Measurements from ENCODE around the gene HSF5. TPM values are rescaled to one million over a fixed set of nuclear protein-coding genes. Genes with fewer than 3 reads are reported as not detected.
A peak's percentile ranks its signal among the peaks of the same experiment; 100 is the strongest.

HSF5 gene
- total RNA-seq, 2 experiments from 2014 or later, result 1.6 to 1.7 TPM

DNA sequence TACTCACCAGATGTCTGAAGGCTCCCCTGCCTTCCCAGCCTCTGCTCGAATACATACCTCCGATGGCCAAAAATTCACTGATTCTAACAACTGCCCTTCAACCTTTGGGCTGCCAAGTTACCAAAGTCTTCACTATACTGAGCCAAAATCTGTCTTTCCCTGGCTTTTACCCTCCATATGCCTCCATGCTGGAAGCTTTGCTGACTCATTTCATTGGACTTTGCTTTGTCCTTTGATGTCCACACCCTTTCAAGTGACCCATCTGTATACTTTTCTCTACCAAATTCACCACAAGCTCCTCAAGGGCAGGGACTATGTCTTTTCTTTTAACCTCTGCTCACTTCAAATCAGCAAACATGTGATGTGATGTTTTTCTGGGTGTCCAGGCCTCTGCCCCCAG, 47.2 kb upstream of the HSF5 start:
- Mint-ChIP-seq H3K27ac (no peak overlapping the region), H3K36me3 (ENCODE audit: low read depth) (no peaks in the 10 kb centered on the region), H3K9me3 (no peaks in the 10 kb centered on the region), H3K4me3 (no peak overlapping the region), H3K4me1 (ENCODE audit: low read depth) (no peaks in the 10 kb centered on the region), H3K27me3 (peaks cover 36% of the 10 kb centered on the region)
- H3K4me3 ChIP-seq (ENCODE audit: low read length), result no peak overlapping the region
- DNase-seq (no peak), ATAC-seq (ENCODE audit: poor library complexity) (no peak)
- intact Hi-C loops (cut with DNase I, micrococcal nuclease), result no loop called here
- ChIA-PET CTCF (no interaction called here), POLR2A (no interaction called here)
- H3K4me1 ChIP-seq (ENCODE audit: insufficient read depth, low read length), result peaks cover 15% of the 10 kb centered on the region
- peaks cover 0 to 7% of the 10 kb centered on the region in 2 experiments for H3K9me3 ChIP-seq (ENCODE audit: control insufficient read depth in 1 of 2, insufficient read depth in 1 of 2, low read length in 2 of 2)
- TF ChIP-seq, protein P1, sequence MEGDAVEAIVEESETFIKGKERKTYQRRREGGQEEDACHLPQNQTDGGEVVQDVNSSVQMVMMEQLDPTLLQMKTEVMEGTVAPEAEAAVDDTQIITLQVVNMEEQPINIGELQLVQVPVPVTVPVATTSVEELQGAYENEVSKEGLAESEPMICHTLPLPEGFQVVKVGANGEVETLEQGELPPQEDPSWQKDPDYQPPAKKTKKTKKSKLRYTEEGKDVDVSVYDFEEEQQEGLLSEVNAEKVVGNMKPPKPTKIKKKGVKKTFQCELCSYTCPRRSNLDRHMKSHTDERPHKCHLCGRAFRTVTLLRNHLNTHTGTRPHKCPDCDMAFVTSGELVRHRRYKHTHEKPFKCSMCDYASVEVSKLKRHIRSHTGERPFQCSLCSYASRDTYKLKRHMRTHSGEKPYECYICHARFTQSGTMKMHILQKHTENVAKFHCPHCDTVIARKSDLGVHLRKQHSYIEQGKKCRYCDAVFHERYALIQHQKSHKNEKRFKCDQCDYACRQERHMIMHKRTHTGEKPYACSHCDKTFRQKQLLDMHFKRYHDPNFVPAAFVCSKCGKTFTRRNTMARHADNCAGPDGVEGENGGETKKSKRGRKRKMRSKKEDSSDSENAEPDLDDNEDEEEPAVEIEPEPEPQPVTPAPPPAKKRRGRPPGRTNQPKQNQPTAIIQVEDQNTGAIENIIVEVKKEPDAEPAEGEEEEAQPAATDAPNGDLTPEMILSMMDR (IDR thresholded peaks at IDR 0.05), result no peak
- H3K27ac ChIP-seq (ENCODE audit: low read depth in 1 of 2, low read length in 2 of 2), result no peak overlapping the region
- H3K36me3 ChIP-seq (ENCODE audit: insufficient read depth, low read length), result no peaks in the 10 kb centered on the region
- H3K27me3 ChIP-seq (ENCODE audit: control insufficient read depth in 1 of 2, insufficient read depth in 2 of 2, low read length in 2 of 2), result peaks cover 6 to 16% of the 10 kb centered on the region in 2 experiments

DNA sequence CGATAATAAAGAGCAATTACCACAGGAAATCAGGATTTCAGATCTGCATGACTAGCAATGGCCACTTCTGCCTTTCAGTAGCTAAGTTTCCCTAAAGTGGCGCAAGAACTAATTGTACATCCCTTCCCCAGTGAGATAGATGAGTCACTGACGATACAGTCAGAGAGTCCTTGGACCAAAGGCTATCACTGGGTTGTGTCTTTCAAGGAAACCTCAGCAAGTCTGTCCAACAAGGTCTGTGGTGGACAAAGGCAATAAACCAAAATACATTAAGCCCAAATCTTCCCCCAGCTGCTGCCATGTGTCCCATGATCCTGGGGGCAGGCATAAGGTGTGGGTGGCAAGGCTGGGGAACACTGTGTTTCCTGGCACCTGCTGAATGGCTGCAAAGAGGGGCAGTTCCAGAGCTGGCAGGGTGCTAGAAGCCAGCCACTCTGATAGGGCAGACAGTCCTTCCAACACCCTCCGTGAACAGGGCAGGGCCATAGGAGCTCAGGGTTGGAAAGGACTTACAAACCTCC, 46.8 kb upstream of the HSF5 start:
- DNase-seq, result peak in 2 of 14 experiments; percentile 56 to 64
- CTCF ChIA-PET, result no interaction called here
- Histone ChIP-seq H3K36me3 (ENCODE audit: insufficient read depth, low read length) (no peaks in the 10 kb centered on the region), H3K4me1 (ENCODE audit: insufficient read depth, low read length) (peaks cover 15% of the 10 kb centered on the region), H3K27ac (ENCODE audit: low read depth in 1 of 2, low read length in 2 of 2) (no peak overlapping the region), H3K27me3 (ENCODE audit: control insufficient read depth in 1 of 2, insufficient read depth in 2 of 2, low read length in 2 of 2) (peaks cover 6 to 16% of the 10 kb centered on the region in 2 experiments), H3K9me3 (ENCODE audit: control insufficient read depth in 1 of 2, insufficient read depth in 1 of 2, low read length in 2 of 2) (peaks cover 0 to 7% of the 10 kb centered on the region in 2 experiments), H3K4me3 (ENCODE audit: low read length) (no peak overlapping the region)
- TF ChIP-seq, protein P1 (IDR thresholded peaks at IDR 0.05), result no peak
- H3K4me1 Mint-ChIP-seq (ENCODE audit: low read depth), result no peaks in the 10 kb centered on the region
- intact Hi-C loops (cut with DNase I, micrococcal nuclease), result loop anchor here in 1 of 2 experiments (5.0 kb wide), 1 partner anchor 157 kb away; the partner anchor contains the start of genes RAD51C and TEX14
- H3K9me3 Mint-ChIP-seq, result no peaks in the 10 kb centered on the region
- POLR2A ChIA-PET, result no interaction called here
- no peak overlapping the region for H3K4me3 Mint-ChIP-seq
- ATAC-seq (ENCODE audit: poor library complexity), result no peak
- no peaks in the 10 kb centered on the region for H3K36me3 Mint-ChIP-seq (ENCODE audit: low read depth)
- H3K27ac Mint-ChIP-seq, result no peak overlapping the region
- H3K27me3 Mint-ChIP-seq, result peaks cover 36% of the 10 kb centered on the region

DNA sequence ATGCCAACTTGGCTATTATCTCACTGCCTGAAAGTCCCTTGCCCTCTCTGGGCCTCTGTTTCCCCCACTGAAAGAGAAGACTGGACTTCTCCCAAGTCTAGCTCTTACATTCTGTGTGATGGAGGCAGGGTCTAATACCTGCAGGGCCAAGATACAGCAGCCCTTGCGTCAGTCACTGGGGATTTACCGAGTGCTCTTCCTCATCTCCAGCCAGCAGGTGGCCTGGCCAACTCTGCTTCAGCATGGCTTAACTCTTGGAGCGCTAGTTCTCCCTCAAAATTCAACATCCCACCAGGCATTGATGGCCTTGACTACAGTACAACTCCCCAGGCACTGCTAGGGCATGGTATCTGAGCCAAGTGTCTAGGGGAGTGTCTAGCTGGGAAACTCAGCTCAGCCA, 46.1 kb upstream of the HSF5 start:
- ChIA-PET POLR2A (no interaction called here), CTCF (interaction anchor here (1.3 kb wide), 1 partner anchor 16 kb away, joined by 4 read pairs; no protein-coding TSS in a partner anchor)
- DNase-seq (no peak), ATAC-seq (ENCODE audit: poor library complexity) (no peak)
- H3K36me3 ChIP-seq (ENCODE audit: insufficient read depth, low read length), result no peaks in the 10 kb centered on the region
- H3K27ac Mint-ChIP-seq, result no peak overlapping the region
- peaks cover 6 to 16% of the 10 kb centered on the region in 2 experiments for H3K27me3 ChIP-seq (ENCODE audit: control insufficient read depth in 1 of 2, insufficient read depth in 2 of 2, low read length in 2 of 2)
- H3K9me3 Mint-ChIP-seq, result no peaks in the 10 kb centered on the region
- peak overlapping the region; percentile 58 for H3K4me3 Mint-ChIP-seq
- H3K27ac ChIP-seq (ENCODE audit: low read depth in 1 of 2, low read length in 2 of 2), result no peak overlapping the region
- H3K27me3 Mint-ChIP-seq, result peaks cover 41% of the 10 kb centered on the region
- no peak overlapping the region for H3K4me3 ChIP-seq (ENCODE audit: low read length)
- intact Hi-C loops (cut with DNase I, micrococcal nuclease), result loop anchor here in 1 of 2 experiments (5.0 kb wide), 1 partner anchor 158 kb away; the partner anchor contains the start of genes RAD51C and TEX14
- TF ChIP-seq, protein P1 (IDR thresholded peaks at IDR 0.05), result no peak
- H3K36me3 Mint-ChIP-seq (ENCODE audit: low read depth), result no peaks in the 10 kb centered on the region
- H3K4me1 Mint-ChIP-seq (ENCODE audit: low read depth), result no peaks in the 10 kb centered on the region
- H3K9me3 ChIP-seq (ENCODE audit: control insufficient read depth in 1 of 2, insufficient read depth in 1 of 2, low read length in 2 of 2), result peaks cover 0 to 7% of the 10 kb centered on the region in 2 experiments
- peaks cover 15% of the 10 kb centered on the region for H3K4me1 ChIP-seq (ENCODE audit: insufficient read depth, low read length)
